ENCODE measurements around the gene CXCL17.

CXCL17 gene

GRCh38 chr19:42400404-42400803 is 42.3 kb downstream of the CXCL17 start:
- TF ChIP-seq EZH2phosphoT487 (conservative IDR thresholded peaks at IDR 0.05; ENCODE audit: low read length) (no peak), CTCF (IDR thresholded peaks at IDR 0.05; ENCODE audit: insufficient read depth, low read length, poor library complexity, severe bottlenecking) (no peak)
- no peaks in the 10 kb centered on the region for H3K9me3 ChIP-seq (ENCODE audit: insufficient read depth, low read length)

GRCh38 chr19:42397263-42398166 is 45.2 kb downstream of the CXCL17 start:
- Histone ChIP-seq H2AFZ (ENCODE audit: low read depth, low read length, severe bottlenecking) (peak overlapping the region; percentile 77), H3F3A (ENCODE audit: insufficient read depth) (peaks cover 11% of the 10 kb centered on the region), H4K20me1 (ENCODE audit: low read depth, low read length) (no peaks in the 10 kb centered on the region), H3K27ac (ENCODE audit: low read depth, low read length) (no peak overlapping the region), H3K4me3 (ENCODE audit: insufficient read depth, low read length, poor library complexity, severe bottlenecking) (peak overlapping the region; percentile 83), H3K9me2 (replicated peaks; ENCODE audit: insufficient read depth, low read length) (no peaks in the 10 kb centered on the region), H3K9ac (ENCODE audit: low read length) (peak overlapping the region; percentile 73), H3K79me2 (ENCODE audit: insufficient read depth, low read length) (0 out of 2 replicates have a peak, but pooled peaks cover 7% of the 10 kb centered on the region), H3K27me3 (ENCODE audit: low read length) (no peaks in the 10 kb centered on the region), H3K4me2 (ENCODE audit: low read depth, low read length, poor library complexity, severe bottlenecking) (peak overlapping the region; percentile 85), H3K36me3 (ENCODE audit: low read length) (no peaks in the 10 kb centered on the region), H3K9me3 (ENCODE audit: insufficient read depth, low read length) (no peaks in the 10 kb centered on the region)
- TF ChIP-seq CTCF (IDR thresholded peaks at IDR 0.05; ENCODE audit: insufficient read depth, low read length, poor library complexity, severe bottlenecking) (no peak), EZH2phosphoT487 (conservative IDR thresholded peaks at IDR 0.05; ENCODE audit: low read length) (no peak)

More at GRCh38 chr19:42400404-42400803, 42.3 kb downstream of the CXCL17 start:
- H3K4me2 ChIP-seq (ENCODE audit: low read depth, low read length, poor library complexity, severe bottlenecking): no peak overlapping the region
- no peaks in the 10 kb centered on the region for H3K36me3 ChIP-seq (ENCODE audit: low read length)
- H3K9ac ChIP-seq (ENCODE audit: low read length): no peak overlapping the region
- H2AFZ ChIP-seq (ENCODE audit: low read depth, low read length, severe bottlenecking): no peak overlapping the region
- peaks cover 11% of the 10 kb centered on the region for H3F3A ChIP-seq (ENCODE audit: insufficient read depth)
- 0 out of 2 replicates have a peak, but pooled peaks cover 7% of the 10 kb centered on the region for H3K79me2 ChIP-seq (ENCODE audit: insufficient read depth, low read length)
- no peak overlapping the region for H3K4me3 ChIP-seq (ENCODE audit: insufficient read depth, low read length, poor library complexity, severe bottlenecking)
- H3K9me2 ChIP-seq (replicated peaks; ENCODE audit: insufficient read depth, low read length): no peaks in the 10 kb centered on the region
- no peaks in the 10 kb centered on the region for H4K20me1 ChIP-seq (ENCODE audit: low read depth, low read length)
- no peaks in the 10 kb centered on the region for H3K27me3 ChIP-seq (ENCODE audit: low read length)
- H3K27ac ChIP-seq (ENCODE audit: low read depth, low read length): no peak overlapping the region

DNA sequence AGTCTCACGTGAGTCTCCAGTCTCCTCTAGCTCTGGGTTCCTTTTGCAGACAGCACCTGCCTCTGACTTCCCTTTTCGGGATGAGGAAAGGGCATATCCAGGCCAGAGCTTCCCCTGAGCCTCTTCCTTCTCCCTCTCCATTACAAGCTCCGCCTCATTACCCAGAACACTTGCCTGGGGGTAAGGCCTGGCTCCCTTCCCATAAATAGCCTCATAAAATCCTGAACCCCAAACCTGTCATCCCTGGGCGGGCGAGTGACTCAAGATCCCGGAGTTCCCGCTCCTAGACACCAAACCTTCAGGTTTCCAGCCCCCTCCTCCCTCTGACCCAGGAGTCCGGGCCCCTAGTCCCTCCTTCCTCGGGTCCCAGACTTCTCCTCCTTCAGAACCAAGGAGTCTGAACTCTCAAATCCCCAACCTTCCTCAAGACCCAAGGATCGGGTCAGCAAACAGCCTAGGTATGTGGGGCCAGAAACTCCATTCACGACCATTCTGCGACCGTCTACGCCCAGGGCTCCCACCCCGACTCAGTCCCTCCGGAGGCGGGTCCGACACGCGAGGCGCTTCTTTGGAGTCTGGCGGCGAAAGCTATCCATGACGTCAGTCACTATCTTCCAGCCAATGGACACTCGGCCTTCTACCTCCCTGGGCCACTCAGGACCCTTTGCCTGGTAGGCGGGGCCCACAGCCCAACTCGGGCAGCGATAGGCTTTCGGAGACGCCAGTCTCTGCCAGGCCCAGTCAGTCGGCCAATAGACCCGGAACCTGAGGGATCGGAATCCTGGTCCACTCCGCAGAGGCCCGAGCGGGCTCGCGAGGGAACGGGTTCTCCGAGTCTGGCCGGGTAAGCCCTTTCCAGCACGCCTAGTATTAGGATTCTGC is 46.1 kb downstream of the CXCL17 start:
- Histone ChIP-seq H3K79me2 (ENCODE audit: insufficient read depth, low read length) (0 out of 2 replicates have a peak, but pooled peaks cover 7% of the 10 kb centered on the region), H3K9me2 (replicated peaks; ENCODE audit: insufficient read depth, low read length) (no peaks in the 10 kb centered on the region), H3K9me3 (ENCODE audit: insufficient read depth, low read length) (no peaks in the 10 kb centered on the region), H3K4me3 (ENCODE audit: insufficient read depth, low read length, poor library complexity, severe bottlenecking) (peak overlapping the region; percentile 83), H4K20me1 (ENCODE audit: low read depth, low read length) (no peaks in the 10 kb centered on the region), H2AFZ (ENCODE audit: low read depth, low read length, severe bottlenecking) (peak overlapping the region; percentile 87), H3F3A (ENCODE audit: insufficient read depth) (peaks cover 11% of the 10 kb centered on the region), H3K36me3 (ENCODE audit: low read length) (no peaks in the 10 kb centered on the region), H3K9ac (ENCODE audit: low read length) (peak overlapping the region; percentile 73), H3K4me2 (ENCODE audit: low read depth, low read length, poor library complexity, severe bottlenecking) (peak overlapping the region; percentile 85), H3K27ac (ENCODE audit: low read depth, low read length) (no peak overlapping the region), H3K27me3 (ENCODE audit: low read length) (no peaks in the 10 kb centered on the region)
- no peak for TF ChIP-seq EZH2phosphoT487 (conservative IDR thresholded peaks at IDR 0.05; ENCODE audit: low read length)

All from SU-DHL-6 (cell line).